HG03066 (cell line): Measurements from ENCODE around the gene SYT8.

Experiments
- ATAC-seq: cut with Tn5 transposase; IDR thresholded peaks from one replicate; pipeline ENCODE4 v1.9.1; 2021; ENCODE audit warnings: low read depth; ENCODE audit not compliant: unreplicated experiment

SYT8 gene

DNA sequence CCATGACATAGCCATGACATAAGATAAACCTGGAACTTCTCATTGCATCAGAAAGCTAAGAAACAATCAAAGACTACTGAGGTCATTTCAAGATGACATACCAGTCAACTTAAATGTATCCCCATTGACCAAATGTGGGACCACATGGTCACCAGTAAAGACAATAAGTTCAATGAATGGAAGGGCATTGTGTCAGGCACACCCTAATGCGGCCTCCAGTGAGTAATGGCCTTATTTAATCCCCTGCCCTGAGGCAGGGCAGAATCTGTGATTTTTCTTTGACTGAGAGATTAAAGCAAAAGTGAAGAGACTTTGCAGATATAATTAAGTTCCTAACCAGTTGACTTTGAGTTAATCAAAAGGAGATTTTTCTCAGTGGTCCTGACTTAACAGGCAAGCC is 17.3 kb upstream of the SYT8 start:
- ATAC-seq: no peak

DNA sequence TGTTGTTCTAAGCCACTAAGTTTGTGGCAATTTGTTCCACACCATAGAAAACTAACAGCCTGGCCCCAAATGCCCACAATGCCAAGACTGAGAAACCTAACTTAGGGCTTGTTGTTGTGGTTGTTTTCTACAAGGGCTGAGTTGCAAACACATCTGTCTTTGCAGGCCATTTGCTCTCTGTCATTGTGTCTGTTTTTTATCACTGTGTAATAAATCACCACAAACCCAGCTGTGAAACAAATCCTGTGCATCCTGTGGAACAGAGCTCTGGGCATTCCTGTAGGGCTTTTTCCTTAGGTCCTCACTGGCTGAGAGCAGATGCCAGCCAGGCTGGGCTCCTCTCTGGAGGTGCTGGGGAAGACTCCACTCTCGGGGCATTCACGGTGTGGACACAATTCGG is 15.7 kb upstream of the SYT8 start:
- ATAC-seq: no peak

DNA sequence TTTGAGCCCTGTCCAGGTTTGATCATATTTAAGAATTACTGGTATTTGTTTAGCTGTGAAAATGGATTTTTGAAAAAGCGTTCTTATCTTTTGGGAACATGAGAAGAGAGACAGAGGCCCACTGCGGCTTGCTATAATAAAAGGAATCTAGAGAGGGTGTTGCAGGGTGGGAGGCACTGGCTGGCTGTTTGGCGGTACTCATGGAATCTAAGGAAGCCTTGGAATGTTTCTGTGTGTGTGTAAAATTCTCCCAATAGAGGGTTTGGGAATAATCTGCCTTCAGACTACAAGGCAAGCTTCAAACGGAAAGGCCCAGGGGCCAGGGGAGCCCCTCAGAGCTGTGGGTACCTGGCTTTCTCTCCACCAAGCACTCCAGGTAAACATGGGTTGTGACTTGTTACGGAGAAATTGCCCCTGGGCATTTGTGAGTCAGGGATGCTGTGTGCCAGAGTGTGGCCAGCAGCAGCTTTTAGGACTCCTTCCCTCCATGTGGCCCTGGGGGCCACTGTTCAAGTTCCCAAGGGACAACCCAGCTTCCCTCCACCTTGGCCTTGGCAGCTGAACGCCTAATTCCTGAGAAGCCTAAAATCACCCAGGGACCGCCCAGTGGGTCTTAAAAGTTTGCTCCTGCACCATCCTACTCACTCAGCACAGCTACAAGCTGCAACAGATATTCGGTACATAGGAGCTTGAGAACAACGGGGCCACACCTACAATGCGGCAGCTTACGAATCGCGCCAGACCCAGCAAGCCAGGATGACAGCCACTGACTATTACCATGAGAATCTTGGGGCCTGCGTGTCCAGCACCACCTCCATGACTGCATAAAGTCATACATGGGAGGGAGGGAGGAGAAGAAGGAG is 14.1 kb upstream of the SYT8 start:
- no peak for ATAC-seq

DNA sequence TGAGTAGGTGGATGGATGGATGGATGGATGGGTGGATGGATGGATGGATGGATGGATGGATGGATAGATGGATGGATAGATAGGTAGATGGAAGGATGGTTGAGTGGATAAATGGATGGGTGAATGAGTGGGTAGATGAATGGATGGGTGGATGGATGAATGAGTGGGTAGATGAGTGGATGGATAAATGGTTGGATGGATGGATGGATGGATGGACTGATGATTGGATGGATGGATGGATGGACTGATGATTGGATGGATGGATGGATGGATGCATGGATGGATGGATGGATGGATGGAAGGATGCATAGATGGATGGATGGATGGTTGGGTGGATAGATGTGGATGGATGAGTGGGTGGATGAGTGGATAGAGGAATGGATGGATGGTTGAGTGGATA is 13.2 kb upstream of the SYT8 start:
- ATAC-seq: no peak

DNA sequence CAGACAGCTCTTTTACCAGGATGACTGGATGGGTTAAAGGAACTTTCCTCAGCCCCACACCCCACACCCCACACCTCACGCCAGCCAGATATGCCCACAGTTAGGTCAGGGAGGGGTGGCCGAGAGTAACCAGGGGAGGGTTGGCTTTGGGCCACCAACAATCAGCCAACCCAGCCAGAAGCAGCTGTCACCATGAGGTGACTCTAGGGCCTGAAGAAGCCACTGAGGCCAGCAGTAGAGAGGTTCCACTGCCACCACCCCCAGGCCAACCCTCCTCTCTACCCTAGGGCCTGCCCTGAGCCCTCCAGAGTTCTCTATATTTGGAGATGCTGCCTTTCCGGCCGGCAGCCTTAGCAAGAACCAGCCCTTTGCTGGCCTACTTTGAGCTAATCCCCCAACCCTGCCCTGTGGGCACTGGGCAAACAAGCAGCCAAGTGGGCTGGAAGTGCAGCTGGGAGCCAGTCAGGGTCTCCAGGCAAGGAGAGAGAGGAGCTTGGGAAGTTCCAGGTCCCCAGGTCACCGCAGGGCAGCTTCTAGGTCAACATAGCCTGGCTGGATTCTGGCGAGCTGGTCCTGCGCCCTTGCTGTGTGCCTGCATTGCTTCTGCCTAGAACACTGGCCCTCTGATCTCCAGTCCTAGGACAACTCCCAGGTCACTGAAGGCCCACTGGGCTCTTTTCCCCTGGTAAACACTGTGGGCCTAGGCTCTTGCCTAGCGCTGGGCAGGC is 12.0 kb upstream of the SYT8 start:
- no peak for ATAC-seq

DNA sequence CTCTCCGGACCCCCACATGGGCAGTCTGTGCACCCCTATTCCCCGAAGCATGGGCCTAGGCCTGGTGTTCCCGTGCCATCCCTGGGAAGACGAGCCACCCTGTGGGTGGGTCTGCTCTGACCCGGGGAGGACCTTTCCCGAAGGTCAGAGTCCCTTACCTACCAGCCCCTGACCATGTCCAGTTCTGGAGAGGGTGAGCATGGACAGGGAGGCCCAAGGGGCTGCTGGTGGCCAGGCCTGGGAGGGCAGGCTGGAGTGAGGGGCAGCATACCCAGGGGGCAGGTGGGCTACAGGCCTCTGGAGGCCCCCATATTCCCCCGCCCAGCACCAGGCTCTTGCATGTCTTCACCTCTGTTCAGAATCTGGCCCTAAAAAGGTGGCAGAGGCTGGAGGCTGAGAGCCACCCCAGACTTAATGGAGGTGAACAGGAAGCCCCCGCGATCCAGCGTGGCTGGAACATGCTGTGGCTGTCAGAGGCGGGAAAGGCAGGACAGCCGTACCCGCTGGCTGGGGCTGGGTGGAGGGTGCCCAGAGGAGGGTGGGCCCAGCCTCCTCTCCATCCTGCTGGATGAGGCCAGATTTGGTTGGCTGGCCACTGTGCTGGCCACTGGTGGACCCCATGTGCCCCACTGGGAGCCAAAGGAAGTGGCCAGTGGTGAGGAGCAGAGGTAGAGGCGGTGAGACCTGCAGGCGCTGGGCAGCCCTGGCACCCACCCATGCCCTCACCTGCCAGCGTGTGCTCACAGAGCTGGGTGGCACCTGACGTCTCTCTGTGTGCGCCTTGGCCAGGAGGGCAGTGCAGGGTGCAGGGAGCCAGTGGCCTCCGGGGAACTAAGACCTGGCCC is 11.2 kb upstream of the SYT8 start:
- no peak for ATAC-seq

DNA sequence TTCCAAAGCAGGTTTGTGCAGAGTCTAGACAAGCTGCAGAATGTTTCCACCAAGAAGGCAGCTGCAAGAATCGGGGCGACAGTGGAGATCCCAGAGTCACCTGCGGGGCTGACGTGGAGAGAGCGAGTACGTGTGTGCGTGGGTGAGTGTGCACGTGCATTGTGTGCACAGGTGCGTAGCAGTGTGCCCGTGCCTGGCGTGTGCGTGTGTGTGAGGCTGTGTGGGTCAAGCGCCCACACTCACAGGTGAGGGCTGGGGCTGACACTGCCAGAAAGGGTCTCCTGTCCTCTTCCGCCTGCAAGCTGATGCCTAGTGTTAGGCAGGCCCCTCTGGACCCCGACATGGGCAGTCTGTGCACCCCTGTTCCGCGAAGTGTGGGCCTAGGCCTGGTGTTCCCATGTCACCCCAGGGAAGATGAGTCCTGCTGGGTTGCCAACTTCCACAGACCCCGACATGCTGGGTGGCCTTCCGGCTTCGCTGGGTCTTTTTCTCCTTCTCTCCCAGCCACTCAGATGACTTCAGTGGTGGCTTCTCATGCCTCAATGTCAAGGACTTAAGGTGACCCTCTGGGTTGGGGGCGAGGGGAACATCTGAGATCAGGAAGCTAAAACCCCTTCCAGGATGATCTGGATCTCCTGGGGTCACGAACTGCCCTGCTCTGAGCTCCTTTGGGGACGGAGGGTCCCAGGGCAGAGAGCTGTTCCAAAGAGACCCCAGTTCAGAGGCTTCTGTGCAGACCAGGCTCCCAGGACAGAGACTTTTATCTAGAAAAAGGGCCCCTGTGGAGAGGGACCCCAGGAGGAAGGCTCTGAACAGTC is 10.4 kb upstream of the SYT8 start:
- no peak for ATAC-seq

DNA sequence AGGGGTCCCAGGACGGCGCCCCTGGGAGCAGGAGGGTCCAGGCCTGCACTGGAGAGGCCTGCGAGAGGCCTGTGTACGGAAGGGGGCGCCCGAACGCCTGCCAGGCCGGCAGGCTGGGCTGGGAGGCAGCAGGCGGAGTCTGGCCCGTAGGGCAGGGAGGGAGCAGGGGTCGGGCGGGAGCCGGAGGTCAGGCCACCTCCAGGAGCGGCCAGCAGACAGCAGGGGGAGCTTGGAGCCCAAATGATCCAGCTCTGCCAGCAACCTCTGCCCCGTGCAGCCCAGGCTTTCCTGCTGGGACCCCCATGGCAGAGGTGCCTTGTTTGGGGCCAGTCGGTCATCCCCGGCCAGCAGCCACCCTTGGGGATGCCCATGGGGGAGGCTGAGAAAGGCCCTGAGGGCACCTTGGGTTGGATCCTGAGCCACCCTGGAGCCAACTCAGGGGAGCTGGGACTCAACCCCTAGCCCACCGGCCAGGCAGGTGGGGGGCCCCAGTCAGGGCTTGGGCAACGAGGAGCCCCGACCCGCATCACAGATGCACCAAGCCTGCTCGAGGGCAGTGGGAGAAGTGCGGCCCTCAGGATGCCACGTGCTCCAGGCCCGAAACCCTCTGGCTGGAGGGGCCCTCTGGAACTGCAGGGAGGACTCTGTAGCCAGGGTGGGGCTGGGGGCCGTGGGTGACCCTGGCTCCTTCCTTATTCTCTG is 9.6 kb upstream of the SYT8 start:
- no peak for ATAC-seq

DNA sequence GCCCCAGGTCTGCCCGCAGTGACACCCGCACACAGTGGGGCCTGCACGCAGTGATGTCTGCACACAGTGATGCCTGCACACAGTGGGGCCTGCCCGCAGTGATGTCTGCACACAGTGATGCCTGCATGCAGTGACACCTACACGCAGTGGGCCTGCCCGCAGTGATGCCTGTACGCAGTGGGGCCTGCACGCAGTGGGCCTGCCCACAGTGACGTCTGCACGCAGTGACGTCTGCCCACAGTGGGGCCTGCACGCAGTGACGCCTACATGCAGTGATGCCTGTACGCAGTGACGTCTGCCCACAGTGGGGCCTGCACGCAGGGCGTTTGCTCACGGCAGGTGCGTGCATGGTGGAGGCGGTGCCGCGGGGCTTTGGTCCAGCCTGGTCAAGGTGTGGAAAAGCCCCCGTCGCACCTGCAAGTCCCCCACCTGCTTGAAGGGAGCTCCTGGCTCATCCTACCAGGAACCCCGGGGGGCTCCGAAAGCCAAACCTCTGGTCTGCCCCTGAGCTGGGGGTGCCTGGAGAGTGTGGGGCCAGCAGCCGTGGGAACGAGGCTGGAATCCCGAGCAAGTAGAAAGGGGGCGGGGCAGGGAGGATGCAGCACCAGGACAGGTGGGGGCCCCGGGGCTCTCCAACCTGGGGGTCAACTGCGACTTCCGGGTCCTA is 8.9 kb upstream of the SYT8 start:
- no peak for ATAC-seq

DNA sequence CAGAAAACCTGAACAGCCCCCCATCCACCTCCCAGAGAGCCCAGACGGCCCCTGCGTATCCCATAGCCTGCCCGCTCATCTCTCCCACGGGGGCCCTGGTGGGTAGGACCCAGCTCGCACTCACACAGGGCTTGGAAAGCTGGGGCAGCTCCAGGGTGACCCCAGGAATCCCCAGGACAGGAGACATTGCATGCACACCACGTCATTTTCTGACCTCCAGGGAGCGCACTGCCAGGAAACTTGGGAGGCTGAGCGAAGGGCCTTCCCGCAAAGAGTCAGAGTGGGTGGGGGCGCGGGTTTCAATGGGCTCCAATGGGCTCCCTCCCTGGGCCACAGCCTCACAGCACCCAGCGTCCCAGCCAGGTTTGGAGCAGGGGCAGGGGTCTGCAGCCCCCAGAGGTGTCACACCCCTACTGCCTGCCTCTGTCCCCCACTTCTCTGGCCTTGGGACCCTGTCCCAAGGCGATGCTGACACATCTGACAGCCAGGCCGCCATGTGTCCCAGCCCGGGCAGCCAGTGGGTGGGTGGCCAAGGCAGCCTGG is 8.2 kb upstream of the SYT8 start:
- ATAC-seq: no peak

DNA sequence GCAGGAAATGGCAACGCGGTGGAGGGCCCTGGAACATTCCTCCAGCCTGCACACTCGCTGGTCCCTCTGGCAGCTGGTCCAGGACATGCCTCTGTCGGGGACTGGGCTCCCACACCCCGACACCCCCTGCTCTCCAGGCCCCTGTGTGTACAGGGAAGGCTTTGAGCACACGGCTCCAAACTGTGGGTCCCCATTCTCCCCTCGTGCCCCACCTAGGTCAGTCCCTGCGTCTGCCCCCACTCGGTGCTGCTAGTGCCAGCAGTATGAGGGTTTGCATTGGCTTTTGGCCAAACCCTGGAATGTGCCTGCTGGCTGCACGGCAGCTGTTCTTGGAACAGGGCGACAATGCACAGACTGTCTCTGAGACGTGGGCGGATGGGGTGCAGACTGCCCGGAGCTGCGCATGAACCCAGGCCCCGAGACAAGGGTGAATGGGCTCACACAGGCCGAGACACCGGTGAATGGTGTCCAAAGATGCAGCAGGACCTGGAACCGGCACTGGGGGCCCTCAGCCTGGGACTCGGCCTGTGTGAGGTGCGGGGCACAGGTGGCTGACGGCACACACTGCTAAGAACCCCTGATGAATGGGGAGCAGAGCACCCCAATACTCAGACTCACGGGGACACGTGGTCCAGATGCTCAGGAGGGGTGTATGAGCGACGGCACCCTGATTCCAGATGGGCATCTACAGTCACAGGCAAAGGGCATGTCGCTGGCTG is 7.5 kb upstream of the SYT8 start:
- no peak for ATAC-seq

DNA sequence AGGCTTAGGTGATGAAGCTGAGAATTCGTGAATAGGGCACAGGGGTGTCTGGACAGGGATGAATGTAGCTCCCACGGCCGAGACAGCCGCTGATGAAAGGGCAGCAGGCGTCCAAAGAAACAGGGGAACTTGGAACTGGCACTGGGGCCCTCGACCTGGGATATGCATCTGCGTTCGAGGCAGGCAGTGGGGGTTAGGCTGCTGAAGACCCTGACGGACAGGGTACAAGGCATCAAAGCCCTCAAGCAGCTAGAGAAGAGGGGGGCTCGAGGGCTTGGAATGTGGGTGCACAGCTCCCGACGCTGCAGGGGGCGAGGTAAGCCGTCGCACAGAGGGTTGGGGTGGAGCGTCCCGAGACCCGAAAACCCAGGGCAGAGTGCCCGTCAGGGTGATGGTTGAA is 6.9 kb upstream of the SYT8 start:
- no peak for ATAC-seq

DNA sequence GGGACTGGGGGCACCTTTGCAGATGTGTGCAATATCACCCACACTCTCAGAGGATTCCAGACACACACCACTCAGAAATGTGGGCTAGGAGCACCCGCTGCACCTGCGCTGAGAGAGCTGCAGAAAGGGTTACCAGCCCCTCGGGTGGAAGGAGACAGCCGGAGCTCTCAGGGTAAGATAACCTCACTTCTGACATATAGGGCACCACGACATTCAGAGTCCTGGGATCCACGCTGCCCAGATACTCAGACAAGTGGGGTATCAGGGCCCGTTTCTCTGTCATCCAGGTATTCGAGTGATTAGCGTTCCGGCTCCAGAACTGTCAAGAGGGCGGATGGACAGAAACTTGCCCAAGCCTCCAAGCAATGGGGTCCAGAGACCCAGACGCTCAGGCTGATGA is 6.2 kb upstream of the SYT8 start:
- ATAC-seq: no peak

DNA sequence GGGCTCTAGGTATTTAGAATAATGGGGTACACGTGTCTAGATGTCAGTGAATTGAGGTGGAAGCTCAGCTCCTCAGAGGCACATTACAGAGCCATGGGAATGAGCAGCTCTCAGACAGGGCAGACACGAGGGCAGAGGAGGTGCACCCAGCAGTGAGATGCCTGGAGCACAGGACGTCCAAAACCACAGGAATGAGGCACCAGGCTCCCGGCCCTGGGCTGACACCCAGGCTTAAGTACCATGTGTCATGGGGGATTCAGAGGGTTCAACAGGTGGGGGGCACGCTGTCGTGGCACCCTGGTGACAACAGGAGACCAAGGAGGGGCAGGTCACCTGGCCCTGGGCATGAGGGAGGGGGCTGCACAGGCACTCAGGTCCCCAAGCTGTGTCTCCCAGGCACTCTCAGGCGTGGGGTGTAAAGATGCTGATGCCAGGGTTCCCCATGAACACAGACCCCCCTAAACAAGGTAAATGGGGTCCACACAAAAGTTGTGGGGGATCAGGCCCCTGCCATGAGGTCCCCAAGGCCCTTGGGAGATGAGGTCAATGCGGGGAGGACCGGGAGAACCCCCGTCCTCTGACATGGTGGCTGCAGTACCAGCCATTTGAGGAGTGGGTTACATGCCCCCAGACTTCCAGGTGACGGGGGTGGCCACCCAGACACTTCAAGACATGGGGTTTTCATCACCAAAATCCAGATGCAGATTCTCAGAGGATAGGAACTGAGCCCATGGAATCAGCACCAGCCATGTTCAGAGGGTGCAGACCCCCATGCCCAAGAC is 5.6 kb upstream of the SYT8 start:
- ATAC-seq: no peak

DNA sequence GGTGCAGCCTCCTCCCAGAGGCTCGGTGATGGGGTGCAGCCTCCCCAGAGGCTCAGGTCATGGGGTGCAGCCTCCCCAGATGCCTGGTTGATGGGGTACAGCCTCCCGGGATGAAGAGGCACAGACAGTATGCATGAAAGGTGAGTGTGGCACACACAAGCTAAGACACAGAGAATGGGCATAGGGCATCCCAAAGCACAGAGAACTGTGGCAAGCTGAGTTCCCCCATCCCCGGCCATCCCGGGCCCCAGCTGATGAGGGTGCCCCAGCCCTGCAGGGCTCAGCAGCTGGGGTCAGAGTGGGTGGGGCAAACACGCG is 4.8 kb upstream of the SYT8 start:
- no peak for ATAC-seq

DNA sequence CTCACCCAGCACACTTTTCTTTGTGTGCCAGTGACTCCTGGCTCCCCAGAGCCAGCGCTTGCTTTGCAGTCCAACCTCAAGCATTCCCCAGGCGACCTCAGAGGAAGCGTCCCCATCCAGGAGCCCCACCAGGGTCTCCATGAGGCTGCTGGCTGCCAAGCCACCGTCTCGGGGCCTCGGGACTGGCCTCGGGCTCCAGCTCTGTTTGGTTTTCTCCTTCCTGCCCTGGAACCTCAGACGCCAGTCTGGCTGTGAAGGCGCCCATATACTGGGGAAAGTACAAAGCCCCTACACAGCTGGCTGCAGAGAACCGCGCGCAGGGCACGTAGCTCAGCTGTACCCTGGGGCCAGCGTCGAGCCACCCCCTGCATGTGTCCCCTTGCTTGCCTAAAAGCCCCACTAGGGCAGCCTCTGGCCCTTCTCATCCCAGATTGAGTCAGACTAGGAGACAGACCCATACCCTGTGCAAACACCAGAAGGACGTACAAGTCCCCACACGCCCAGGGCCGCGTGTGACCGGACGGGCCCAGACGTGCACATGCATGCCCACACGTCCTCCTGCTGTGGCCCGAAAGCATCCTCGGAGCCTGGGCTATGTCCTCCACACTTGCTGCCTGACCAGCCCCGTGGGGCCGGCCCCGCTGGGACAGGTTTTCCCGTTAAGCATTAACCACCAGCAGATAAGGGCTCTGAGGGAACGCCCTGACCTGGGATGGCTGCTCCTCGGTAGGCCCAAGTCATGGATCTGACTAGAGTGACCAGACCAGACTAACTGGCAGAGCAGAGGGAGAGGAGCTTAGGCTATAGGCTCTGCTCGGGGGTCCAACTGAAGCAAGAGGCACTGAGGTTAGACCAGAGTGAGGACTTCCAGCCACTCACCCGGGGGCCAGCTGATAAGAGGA is 4.2 kb upstream of the SYT8 start:
- no peak for ATAC-seq
